D341Med (cell line): ENCODE measurements around the gene SCLY.
"Not testable (repeated sequence)": the region's sequence is repeated elsewhere in the genome, so short reads cannot be mapped to it uniquely, and the experiment has no call there.

Experiments
- DNase-seq: peaks from one replicate; pipeline ENCODE4 v3.0.0; 2012; ENCODE audit warnings: low spot score

Gene SCLY

GRCh38 chr2:238060542-238061314 lies at the start of gene SCLY:
Gene SCLY, plus strand, starts transcription at chr2:238061001. Its CDS starts 54 bp downstream, at chr2:238061055.
- DNase-seq = peak; percentile 97

GRCh38 chr2:238013806-238014205 lies 47.0 kb upstream of the SCLY start:
- DNase-seq = no peak

GRCh38 chr2:238015705-238016104 lies 45.1 kb upstream of the SCLY start:
- peak; percentile 52 for DNase-seq

GRCh38 chr2:238016526-238016925 lies 44.3 kb upstream of the SCLY start:
- DNase-seq = no peak

GRCh38 chr2:238019962-238020361 lies 40.8 kb upstream of the SCLY start:
- DNase-seq = no peak

GRCh38 chr2:238020816-238021215 lies 40.0 kb upstream of the SCLY start:
- no peak for DNase-seq

GRCh38 chr2:238021327-238021726 lies 39.5 kb upstream of the SCLY start:
- DNase-seq = no peak

- DNase-seq = no peak
Measured at GRCh38 chr2:238022594-238023157, 38.1 kb upstream of the SCLY start.

GRCh38 chr2:238023608-238024007 lies 37.2 kb upstream of the SCLY start:
- no peak for DNase-seq

- no peak for DNase-seq
Measured at GRCh38 chr2:238024986-238025385, 35.8 kb upstream of the SCLY start.

- no peak for DNase-seq
Measured at GRCh38 chr2:238025741-238026360, 35.0 kb upstream of the SCLY start.

- no peak for DNase-seq
Measured at GRCh38 chr2:238027058-238027457, 33.7 kb upstream of the SCLY start.

- no peak for DNase-seq
Measured at GRCh38 chr2:238027591-238028415, 33.0 kb upstream of the SCLY start.

- no peak for DNase-seq
Measured at GRCh38 chr2:238029853-238030252, 30.9 kb upstream of the SCLY start.

GRCh38 chr2:238030422-238031155 lies 30.2 kb upstream of the SCLY start:
- DNase-seq = no peak

- no peak for DNase-seq
Measured at GRCh38 chr2:238031751-238032150, 29.1 kb upstream of the SCLY start.

- no peak for DNase-seq
Measured at GRCh38 chr2:238032755-238033337, 28.0 kb upstream of the SCLY start.

GRCh38 chr2:238033991-238034390 lies 26.8 kb upstream of the SCLY start:
- DNase-seq = not testable (repeated sequence)

- DNase-seq = no peak
Measured at GRCh38 chr2:238038203-238038602, 22.6 kb upstream of the SCLY start.

GRCh38 chr2:238039151-238039550 lies 21.6 kb upstream of the SCLY start:
- DNase-seq = no peak

GRCh38 chr2:238039985-238040384 lies 20.8 kb upstream of the SCLY start:
- no peak for DNase-seq
